T1000 (cell line): ENCODE measurements around the gene ACSF2.
"Not testable (repeated sequence)": the region's sequence is repeated elsewhere in the genome, so short reads cannot be mapped to it uniquely, and the experiment has no call there.

Experiments
- DNase-seq: peaks from one replicate; lab custom pipeline; 2025; ENCODE audit warnings: mixed read lengths; lab: John Stamatoyannopoulos, UW

Gene ACSF2

GRCh38 chr17:50407921-50408320 is 18.1 kb upstream of the ACSF2 start:
- DNase-seq: no peak

DNA sequence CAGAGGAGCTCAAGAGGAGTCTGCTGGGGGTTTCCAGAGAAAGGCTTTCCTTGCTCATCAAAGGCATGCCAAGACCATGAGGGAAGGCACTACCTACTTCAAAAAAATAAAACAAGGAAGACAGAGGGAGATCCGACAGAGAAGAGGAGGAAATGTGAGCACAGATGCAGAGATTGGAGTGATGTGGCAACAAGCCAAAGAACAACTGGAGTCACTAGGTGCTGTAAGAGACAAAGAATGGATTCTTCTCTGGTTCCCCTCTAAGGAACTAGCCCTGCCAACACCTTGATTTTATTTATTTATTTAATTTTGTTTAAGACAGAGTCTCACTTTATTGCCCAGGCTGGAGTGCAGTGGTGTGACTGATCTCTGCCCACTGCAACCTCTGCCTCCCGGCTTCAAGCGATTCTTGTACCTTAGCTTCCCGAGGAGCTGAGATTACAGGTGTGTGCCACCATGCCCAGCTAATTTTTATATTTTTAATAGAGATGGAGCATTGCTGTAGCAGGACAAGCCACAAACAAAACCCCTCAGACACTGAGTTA is 13.8 kb upstream of the ACSF2 start:
- DNase-seq: no peak

DNA sequence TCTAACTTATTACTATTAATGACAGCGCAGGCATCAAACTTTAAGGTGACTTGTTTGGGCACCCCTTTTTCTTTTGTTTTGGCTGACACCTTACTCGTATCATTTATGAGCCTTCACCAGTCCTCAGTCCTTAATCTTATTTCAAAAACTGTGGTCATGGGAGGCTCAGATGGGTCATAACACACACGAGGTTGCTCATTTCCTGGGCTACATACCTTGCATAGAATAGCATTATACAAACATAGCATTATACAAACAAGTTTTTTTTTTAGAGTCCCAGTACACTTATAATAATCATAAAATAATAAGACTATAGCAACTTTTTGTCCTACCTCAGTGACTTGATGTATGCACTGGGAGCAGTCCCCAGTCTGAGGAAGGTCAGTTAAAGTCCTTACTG is 11.2 kb upstream of the ACSF2 start:
- DNase-seq: no peak

DNA sequence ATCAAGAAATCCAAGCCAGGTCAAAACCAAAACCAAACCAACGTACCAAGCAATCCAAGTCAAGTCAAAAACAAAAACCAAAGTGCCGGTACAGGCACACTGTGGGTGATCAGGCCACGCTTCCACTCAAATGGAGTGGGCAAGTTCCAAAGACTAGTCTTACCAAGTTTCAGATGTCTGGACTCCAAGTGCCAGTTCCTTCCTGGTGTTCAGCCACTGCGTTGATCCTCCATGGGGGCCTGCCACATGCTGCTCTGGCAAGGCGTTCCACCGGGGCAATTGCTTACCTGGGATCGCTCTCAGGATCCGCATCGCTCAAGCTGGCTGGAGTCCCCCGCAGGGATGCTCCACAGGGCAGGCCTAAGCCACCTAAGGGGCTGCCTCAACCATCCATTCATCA is 6.4 kb upstream of the ACSF2 start:
- not testable (repeated sequence) for DNase-seq

DNA sequence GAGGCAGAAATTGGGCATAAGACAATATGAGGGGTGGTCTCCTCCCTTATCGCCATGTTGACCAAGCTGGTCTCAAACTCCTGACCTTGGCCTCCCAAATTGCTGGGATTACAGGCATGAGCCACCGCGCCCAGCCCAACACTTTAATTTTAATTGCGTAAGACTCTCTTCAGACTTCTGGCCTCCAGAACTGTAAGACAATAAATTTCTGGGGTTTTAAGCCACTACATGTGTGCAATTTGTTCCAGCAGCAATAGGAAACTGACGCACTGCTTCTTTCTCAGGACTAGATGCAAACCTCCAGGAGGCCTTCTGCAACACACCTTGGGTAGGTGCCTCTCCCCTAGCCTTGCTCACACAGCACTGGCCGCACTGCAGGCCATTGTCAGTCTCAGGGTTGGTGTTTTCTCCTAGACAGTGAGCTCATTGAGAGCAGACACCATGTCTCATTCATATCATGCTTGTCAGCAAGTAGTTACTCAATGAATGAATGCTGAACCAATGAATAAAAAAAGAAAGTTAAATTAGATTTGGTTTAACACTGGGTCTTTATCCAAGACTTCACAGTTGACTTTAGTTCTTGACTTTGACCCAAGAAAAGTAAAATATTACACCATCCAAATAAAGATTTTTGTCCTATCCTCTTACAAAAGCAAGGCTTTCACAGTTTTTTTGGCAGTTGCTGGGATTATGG is 5.5 kb upstream of the ACSF2 start:
- no peak for DNase-seq

GRCh38 chr17:50421308-50422051 is 4.5 kb upstream of the ACSF2 start:
- DNase-seq: no peak

- no peak for DNase-seq
Measured at GRCh38 chr17:50422738-50423137, 3.3 kb upstream of the ACSF2 start.

- peak; percentile 85 for DNase-seq
Measured at GRCh38 chr17:50423553-50424159, 2.4 kb upstream of the ACSF2 start.

GRCh38 chr17:50424246-50424995 is 1.6 kb upstream of the ACSF2 start:
- DNase-seq: no peak

DNA sequence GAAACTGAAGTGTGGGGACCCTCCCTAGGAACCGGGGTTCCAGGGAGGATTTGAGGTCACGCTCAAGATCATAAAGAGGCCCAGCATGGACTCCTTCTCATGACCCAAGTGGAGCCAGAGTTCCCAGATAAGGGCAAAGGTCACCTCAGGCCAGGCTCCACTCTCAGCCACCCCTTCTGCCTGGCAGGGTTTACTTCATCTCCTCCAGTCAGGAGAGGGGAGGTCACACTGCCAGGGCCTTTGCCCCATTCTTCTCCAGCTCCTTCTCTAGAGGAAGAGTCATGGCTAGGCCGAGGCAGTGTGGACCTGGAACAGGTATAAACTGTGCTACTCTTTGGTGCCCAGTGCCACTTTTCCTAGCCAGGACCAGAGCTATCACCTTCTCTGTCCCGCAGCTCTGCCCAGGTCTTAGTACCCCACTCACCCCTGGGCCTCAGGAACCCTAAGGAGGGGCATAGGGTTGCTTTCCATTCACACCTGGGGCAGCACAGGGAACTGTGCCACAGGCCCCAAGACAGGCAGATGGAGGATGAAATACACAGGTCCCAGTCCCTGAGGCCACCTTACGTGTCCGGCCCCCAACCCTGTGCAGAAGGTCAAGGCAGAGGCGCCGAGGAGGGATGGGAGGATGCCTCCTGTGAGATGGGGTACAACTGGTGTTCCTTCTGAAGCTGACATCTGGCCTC is 879 bp upstream of the ACSF2 start:
- DNase-seq: no peak

DNA sequence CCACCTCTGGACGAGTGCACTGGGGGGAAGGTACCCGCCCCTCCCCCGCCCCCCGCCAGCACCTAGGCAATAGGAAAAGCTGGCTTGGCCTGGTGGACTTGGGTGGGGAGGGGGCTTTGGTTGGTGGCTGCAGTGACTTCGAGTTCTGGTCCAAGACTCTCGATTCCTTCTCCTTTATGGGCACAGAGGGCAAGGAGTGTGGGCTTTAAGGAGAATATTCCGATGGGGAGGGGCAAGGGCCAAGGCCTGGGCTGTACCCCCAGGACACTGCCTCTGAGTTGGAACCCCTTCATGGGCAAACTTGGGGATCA is 409 bp downstream of the ACSF2 start:
- no peak for DNase-seq

DNA sequence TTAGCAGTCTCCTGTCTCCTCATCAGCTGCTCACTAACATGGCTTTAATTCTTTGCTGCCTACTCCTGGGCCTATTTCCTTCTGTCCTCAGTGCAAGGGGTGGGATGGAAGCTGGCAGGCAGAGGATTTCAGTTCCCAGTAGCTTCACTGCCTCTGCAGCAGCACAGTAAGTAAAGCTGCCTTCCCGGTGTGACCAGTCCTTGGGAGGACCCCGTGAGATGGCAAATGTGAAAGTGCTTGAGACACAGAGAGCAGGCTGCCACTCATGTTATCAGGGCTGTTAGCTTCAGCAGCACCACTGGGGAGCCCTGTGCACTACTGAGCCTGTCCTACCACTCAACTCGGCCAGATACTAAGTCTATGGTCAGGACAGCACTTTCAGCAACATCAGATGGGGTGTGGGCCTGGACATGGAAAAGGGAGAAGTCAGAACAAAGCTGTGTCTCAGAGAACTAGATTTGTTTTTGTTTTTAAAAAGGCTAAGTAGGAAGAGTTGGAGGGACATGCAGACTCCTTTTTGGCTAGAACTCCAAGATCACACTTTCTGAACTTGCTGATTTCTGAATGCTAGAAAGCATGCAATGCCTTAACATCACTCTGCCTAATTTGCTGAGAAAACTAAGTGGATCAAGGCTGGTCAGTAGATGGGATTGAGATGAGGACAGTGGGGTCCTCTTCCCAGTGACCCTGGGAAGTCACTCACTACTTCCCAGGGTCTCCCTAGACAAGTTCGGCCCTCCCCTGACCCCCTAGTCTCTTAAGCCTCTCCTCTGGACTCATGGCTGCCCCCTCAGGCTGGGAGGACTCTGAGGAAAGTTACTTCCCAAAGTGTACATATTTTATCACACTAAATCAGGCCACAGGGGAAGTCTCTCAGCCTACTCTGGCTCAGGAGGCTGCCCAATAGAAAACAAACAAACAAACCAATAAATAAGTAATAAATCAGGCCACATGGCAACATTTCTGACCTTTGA is 1.1 kb downstream of the ACSF2 start:
- DNase-seq: no peak

DNA sequence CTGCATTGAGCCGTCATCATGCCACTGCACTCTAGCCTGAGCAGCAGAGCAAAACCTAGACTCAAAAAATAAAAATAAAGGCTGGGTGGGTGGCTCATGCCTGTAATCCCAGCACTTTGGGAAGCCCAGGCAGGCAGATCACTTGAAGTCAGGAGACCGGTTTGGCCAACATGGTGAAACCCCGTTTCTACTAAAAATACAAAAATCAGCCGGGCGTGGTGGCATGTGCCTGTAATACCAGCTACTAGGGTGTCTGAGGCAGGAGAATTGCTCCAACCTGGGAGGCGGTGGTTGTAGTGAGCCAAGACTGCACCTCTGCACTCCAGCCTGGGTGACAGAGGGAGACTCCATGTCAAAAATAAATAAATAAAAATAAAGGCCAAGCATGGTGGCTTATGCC is 2.1 kb downstream of the ACSF2 start:
- not testable (repeated sequence) for DNase-seq

- no peak for DNase-seq
Measured at GRCh38 chr17:50428831-50429424, 2.9 kb downstream of the ACSF2 start.

GRCh38 chr17:50429793-50430192 is 3.8 kb downstream of the ACSF2 start:
- no peak for DNase-seq

DNA sequence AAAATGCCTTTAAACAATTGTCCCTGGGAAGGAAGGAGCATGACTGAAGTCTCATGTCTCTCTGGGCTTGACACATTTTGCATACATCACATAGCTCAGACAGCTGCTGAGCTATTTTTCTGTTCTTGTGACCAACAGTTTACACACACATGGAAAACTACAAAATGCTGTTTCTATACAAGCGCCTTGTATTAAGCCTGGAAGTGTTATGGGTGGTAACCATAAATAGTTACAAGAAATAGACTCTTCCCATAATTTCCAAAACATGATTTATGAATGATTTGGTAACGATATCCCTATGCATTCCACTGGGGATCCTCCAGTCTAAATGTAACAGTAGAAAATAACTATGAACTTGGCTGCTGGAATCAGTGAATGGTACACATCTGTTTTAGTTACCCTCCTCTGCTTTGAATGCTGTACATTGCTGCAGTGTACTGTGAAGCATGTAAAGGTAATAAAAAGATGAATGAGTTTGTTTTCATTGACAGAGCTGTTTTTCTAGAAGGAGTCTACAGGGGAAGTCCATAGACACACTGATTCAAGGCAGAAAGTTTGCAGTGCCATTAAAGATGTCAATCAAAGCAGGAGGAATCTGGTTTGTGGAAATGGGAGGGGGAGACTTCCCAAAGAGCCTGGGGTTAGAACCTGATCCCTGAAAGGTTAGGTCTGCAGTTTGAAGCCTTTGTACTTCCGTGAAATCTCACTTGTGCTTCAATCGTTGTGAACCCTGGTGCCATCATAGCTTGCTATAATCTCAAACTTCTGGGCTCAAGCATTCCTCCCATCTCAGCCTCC is 5.0 kb downstream of the ACSF2 start:
- DNase-seq: no peak

DNA sequence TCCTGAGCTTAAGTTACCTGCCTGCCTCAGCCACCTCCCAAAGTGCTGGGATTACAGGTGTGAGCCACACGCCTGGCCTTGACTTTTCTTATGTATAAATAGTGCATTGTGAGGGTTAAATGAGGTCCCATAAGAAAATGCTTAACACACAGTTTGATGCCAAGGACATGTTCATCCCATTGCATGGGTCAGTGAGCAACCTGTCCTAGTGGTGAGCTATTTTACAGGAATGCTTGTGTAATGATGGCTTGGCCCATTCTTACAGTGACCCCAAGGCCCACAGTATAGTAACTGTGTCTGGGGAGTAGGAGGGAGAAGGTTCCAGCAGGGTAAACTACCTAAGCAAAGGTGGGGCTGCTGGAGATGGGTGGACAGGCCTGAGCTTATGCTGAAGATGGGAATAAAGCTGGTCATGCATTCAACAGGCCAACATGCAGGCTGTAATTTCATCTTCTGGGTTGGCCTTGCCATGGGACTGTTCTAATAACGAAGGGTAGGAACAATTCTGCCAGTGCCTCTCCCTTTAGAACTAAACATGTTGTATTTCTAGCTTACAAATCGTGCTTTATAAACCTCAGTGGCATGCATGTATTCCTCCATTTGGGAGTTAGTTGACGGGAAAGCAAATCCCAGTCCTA is 6.2 kb downstream of the ACSF2 start:
- DNase-seq: no peak

GRCh38 chr17:50437409-50437808 is 11.4 kb downstream of the ACSF2 start:
- DNase-seq: no peak

DNA sequence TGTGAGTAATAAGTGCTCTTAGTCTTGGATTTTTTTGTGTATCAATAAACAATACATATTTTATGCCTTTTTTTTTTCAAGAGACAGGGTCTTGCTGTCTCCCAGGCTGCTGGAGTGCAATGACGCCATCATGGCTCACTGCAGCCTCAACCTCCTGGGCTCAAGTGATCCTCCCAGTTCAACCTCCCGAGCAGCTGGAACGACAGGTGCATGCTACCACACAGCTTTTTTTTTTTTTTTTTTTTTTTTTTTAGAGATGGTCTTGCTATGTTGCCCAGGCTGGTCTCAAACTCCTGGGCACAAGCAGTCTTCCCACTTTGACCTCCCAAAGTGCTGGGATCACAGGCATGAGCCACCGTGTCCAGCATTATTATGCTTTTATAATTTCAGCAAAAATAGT is 13.0 kb downstream of the ACSF2 start:
- DNase-seq: no peak
